Lower lobe of right lung (tissue), 2 donors: ENCODE measurements around the gene MGRN1. TPM values are rescaled to one million over a fixed set of nuclear protein-coding genes. Genes with fewer than 3 reads are reported as not detected.

Experiments used
- ATAC-seq, 2 donors: fragments of 200-7000 bp; cut with Tn5 transposase; one replicate each; pipeline ENCODE4 v1.9.1; 2020 to 2022; ENCODE audit warnings: mild to moderate bottlenecking in 2 of 2, moderate library complexity in 2 of 2
- DNase-seq: peaks from one replicate; pipeline ENCODE4 v3.0.0-alpha.2; 2020
- H3K27ac ChIP-seq: fragments of 200-600 bp; one replicate; pipeline ENCODE4 v1.8.0; 2022
- H3K27me3 ChIP-seq: fragments of 200-600 bp; one replicate; pipeline ENCODE4 v1.8.0; 2022; ENCODE audit warnings: low read depth
- H3K36me3 ChIP-seq: fragments of 200-600 bp; one replicate; pipeline ENCODE4 v1.8.0; 2022; ENCODE audit warnings: mild to moderate bottlenecking
- H3K4me1 ChIP-seq: fragments of 200-600 bp; one replicate; pipeline ENCODE4 v1.8.0; 2022
- H3K4me3 ChIP-seq: fragments of 200-600 bp; one replicate; pipeline ENCODE4 v1.8.0; 2022; ENCODE audit warnings: mild to moderate bottlenecking
- H3K9me3 ChIP-seq: fragments of 200-600 bp; one replicate; pipeline ENCODE4 v1.8.0; 2022
- intact Hi-C: fragments of 100-400 bp; cut with DNase I; formaldehyde crosslinking; loops from one replicate; pipeline ENCODE4 v1.11.0; 2022
- total RNA-seq: library from RNA; stranded (reverse); fragmentation: NEBNext Ultra II Directional; extraction: Animal tissue kit (Norgen Biotek cat#: 25700); gene quantifications from one replicate; pipeline ENCODE4 v1.2.1, GENCODE V29; 2021
- TF ChIP-seq, protein P1 (sequence below): fragments of 200-600 bp; IDR thresholded peaks from one replicate; pipeline ENCODE4 v1.8.0; 2022; ENCODE audit warnings: antibody characterized with exemption, mild to moderate bottlenecking
- donor health status: DM: no; HTN: yes; CAD: no; lungs with severe emphysema.

The MGRN1 gene
- total RNA-seq, 1 donor from 2014 or later: 75.7 TPM

DNA sequence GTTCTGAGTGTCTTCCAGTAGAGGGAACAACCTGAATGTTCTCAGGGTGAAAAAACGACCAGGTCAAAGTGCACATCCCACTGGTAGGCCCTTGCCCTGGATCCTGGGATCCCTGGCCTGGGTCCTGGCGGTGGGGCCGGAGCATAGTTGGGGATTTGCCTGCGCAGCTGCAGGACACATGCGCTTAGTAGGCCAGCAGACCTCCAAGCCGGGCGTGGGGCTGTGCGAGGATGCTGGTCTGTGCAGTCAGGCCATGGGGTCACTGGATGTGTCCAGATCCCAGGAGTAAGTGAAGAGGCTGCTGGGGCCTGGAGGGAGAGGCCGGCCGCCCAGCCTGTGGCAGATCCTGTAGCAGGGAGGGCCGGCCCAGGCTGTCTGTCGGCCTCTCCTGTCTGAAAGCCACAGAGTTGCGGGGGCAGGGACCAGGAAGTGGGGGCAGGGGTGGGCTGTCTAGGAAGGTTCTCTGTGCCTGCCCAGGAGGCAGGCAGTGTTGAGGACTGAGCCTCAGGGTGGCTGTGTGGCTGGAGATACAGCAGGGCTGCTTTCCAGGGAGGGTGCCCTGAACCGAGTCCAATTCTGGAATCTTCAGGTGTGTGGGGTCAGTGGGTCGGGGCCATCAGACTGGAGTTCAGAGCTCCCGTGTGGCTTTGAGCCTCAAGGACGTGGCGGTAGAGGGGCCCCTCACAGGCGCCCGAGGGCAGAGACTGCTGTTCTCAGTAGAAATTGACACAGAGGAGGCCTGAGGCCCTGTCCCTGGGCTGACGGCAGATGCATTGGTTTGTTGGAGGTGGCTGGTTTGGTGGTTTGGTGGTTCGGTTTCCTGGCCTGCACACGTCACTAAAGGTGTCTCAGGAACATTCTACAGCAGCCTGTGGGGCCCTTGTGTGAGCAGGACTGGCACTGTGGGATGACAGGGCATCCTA, 51.5 kb downstream of the MGRN1 start:
- DNase-seq: no peak
- intact Hi-C loops: no loop called here
- no peak for ATAC-seq
- Histone ChIP-seq H3K27ac (peak overlapping the region; percentile 8), H3K36me3 (peaks cover 78% of the 10 kb centered on the region), H3K4me1 (peaks cover 35% of the 10 kb centered on the region), H3K27me3 (no peaks in the 10 kb centered on the region), H3K9me3 (no peaks in the 10 kb centered on the region), H3K4me3 (no peak overlapping the region)
- TF ChIP-seq, protein P1, sequence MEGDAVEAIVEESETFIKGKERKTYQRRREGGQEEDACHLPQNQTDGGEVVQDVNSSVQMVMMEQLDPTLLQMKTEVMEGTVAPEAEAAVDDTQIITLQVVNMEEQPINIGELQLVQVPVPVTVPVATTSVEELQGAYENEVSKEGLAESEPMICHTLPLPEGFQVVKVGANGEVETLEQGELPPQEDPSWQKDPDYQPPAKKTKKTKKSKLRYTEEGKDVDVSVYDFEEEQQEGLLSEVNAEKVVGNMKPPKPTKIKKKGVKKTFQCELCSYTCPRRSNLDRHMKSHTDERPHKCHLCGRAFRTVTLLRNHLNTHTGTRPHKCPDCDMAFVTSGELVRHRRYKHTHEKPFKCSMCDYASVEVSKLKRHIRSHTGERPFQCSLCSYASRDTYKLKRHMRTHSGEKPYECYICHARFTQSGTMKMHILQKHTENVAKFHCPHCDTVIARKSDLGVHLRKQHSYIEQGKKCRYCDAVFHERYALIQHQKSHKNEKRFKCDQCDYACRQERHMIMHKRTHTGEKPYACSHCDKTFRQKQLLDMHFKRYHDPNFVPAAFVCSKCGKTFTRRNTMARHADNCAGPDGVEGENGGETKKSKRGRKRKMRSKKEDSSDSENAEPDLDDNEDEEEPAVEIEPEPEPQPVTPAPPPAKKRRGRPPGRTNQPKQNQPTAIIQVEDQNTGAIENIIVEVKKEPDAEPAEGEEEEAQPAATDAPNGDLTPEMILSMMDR: no peak

DNA sequence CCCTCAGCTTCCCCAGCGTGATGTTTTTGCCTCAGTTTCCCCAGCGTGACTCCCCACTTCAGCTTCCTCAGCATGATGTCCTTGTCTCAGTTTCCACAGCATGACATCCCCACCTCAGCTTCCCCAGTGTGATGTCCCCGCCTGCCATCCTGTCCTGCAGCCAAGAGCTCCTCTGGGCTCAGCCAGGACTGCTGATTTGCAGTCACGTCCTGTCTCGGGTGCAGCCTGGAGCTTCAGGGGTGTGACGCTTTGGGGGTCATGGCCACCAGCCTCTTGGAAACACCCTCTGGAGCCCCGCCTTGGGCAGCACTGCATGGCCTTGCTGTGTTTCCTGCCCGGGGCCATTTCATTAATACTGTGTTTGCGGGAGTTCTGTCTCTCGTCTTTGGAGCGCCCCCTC, 52.2 kb downstream of the MGRN1 start:
- H3K9me3 ChIP-seq: no peaks in the 10 kb centered on the region
- H3K36me3 ChIP-seq: peaks cover 78% of the 10 kb centered on the region
- intact Hi-C loops: no loop called here
- H3K27me3 ChIP-seq: no peaks in the 10 kb centered on the region
- no peak overlapping the region for H3K27ac ChIP-seq
- TF ChIP-seq, protein P1: no peak
- ATAC-seq: no peak
- DNase-seq: no peak
- H3K4me1 ChIP-seq: peaks cover 42% of the 10 kb centered on the region
- H3K4me3 ChIP-seq: no peak overlapping the region

DNA sequence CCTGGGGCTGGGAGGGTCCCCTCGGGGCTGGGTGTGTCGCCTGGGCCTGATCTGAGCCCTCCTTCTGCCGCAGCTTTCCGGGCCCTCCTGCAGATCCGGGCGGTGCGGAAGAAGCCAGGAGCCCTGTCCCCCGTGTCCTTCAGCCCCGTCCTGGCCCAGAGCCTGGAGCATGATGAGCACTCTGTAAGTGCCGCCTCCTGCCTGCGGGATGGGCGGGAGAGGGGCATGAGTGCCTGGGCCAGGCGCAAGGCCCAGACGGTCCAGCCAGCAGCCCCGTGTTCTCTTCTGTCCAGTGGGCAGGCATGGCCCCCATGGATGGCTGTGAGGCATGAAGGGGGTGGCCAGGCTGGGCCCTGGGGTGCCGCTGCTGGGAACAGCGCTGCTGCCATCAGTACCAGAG, 52.8 kb downstream of the MGRN1 start:
- intact Hi-C loops: no loop called here
- TF ChIP-seq, protein P1: no peak
- H3K4me3 ChIP-seq: no peak overlapping the region
- H3K4me1 ChIP-seq: peaks cover 44% of the 10 kb centered on the region
- peak; percentile 12 to 25 for ATAC-seq
- DNase-seq: peak; percentile 68
- no peaks in the 10 kb centered on the region for H3K27me3 ChIP-seq
- H3K27ac ChIP-seq: no peak overlapping the region
- H3K36me3 ChIP-seq: peaks cover 78% of the 10 kb centered on the region
- H3K9me3 ChIP-seq: no peaks in the 10 kb centered on the region

DNA sequence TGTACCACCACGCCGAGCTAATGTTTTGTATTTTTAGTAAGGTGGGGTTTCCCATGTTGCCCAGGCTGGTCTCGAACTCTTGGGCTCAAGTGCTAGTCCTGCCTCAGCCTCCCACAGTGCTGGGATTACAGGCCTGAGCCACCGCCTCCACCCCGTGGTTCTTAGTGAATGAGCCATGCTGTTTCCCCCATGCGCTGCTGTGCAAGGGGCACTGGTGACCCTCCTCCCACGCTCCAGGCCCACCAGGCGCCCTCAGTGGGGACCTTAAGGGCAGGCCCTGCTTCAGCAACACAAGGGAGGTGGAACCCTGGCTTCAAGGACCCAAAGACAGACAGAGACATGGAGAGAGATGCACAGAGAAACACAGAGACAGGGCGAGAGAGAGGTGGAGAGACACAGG, 53.4 kb downstream of the MGRN1 start:
- intact Hi-C loops: no loop called here
- peaks cover 50% of the 10 kb centered on the region for H3K4me1 ChIP-seq

DNA sequence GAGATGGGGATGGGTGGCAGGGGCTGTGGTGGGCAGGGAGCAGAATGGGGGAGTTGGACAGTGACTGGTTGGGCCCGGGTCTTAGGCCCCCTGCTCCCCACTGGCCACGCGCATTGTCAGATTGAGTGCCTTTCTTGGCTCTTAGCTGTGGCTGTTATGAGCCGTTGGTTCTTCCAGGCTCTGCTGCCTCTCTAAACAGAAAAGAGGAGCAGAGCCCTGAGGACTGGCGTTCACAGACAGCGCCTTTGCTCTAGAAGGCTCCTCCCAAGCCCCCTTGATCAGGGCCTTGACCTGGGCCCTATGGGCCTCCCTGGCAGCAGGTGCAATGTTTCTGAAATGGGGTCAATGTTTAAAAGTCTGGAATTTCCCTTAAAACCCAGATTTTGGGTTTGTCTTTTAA, 54.0 kb downstream of the MGRN1 start:
- DNase-seq: no peak
- no peaks in the 10 kb centered on the region for H3K9me3 ChIP-seq
- peaks cover 78% of the 10 kb centered on the region for H3K36me3 ChIP-seq
- intact Hi-C loops: no loop called here
- peak overlapping the region; percentile 86 for H3K27ac ChIP-seq
- TF ChIP-seq, protein P1: no peak
- H3K4me1 ChIP-seq: peaks cover 54% of the 10 kb centered on the region
- ATAC-seq: no peak
- no peaks in the 10 kb centered on the region for H3K27me3 ChIP-seq
- H3K4me3 ChIP-seq: no peak overlapping the region

More for the DNA sequence above, 53.4 kb downstream of the MGRN1 start:
- DNase-seq: no peak
- no peak for ATAC-seq
- Histone ChIP-seq H3K4me3 (no peak overlapping the region), H3K27me3 (no peaks in the 10 kb centered on the region), H3K9me3 (no peaks in the 10 kb centered on the region), H3K27ac (no peak overlapping the region), H3K36me3 (peaks cover 78% of the 10 kb centered on the region)
- TF ChIP-seq, protein P1: no peak
